Spleen (tissue), 7 donors: ENCODE results near the gene ADD3.

Experiments
- CTCF ChIP-seq, 11 experiments: fragments of 200-600 bp in 7 of 11; fragments of 450-650 bp in 4 of 11; sonication (generic) in 4 of 11; IDR thresholded peaks in 8 of 11; conservative IDR thresholded peaks in 3 of 11; 1 replicate in 7 of 11; 2 replicates in 4 of 11; pipeline versions ENCODE4 v1.4.0 to v1.8.0; 2016 to 2021; ENCODE audit warnings: antibody characterized with exemption in 11 of 11, inconsistent platforms in 4 of 11, mild to moderate bottlenecking in 1 of 11
- POLR2AphosphoS5 ChIP-seq, 3 donors: sonication (generic); formaldehyde crosslinking; IDR thresholded peaks; one replicate each; pipeline ENCODE4 v1.5.1; 2017; ENCODE audit warnings: antibody characterized with exemption in 3 of 3
- donor health status: DM: no; HTN: no; CAD: no; lungs with moderate emphysema.
- donor health status: DM: no; HTN: no; CAD: no.
- donor health status: DM: no; HTN: no; CAD: no.

GRCh38 chr10:109962247-109962646, 45.5 kb upstream of the ADD3 start:
- TF ChIP-seq CTCF (IDR thresholded peaks at IDR 0.05 in 8 of 11, conservative IDR thresholded peaks at IDR 0.05 in 3 of 11) (no peak), POLR2AphosphoS5 (IDR thresholded peaks at IDR 0.05) (no peak)
